Lower lobe of right lung (tissue), 2 donors: ENCODE measurements around the gene TNPO1. TPM values are rescaled to one million over a fixed set of nuclear protein-coding genes. Genes with fewer than 3 reads are reported as not detected.

ENCODE experiments used
- ATAC-seq, 2 donors: fragments of 200-7000 bp; cut with Tn5 transposase; one replicate each; pipeline ENCODE4 v1.9.1; 2020 to 2022; ENCODE audit warnings: mild to moderate bottlenecking in 2 of 2, moderate library complexity in 2 of 2
- DNase-seq: peaks from one replicate; pipeline ENCODE4 v3.0.0-alpha.2; 2020
- H3K27ac ChIP-seq: fragments of 200-600 bp; one replicate; pipeline ENCODE4 v1.8.0; 2022
- H3K27me3 ChIP-seq: fragments of 200-600 bp; one replicate; pipeline ENCODE4 v1.8.0; 2022; ENCODE audit warnings: low read depth
- H3K36me3 ChIP-seq: fragments of 200-600 bp; one replicate; pipeline ENCODE4 v1.8.0; 2022; ENCODE audit warnings: mild to moderate bottlenecking
- H3K4me1 ChIP-seq: fragments of 200-600 bp; one replicate; pipeline ENCODE4 v1.8.0; 2022
- H3K4me3 ChIP-seq: fragments of 200-600 bp; one replicate; pipeline ENCODE4 v1.8.0; 2022; ENCODE audit warnings: mild to moderate bottlenecking
- H3K9me3 ChIP-seq: fragments of 200-600 bp; one replicate; pipeline ENCODE4 v1.8.0; 2022
- intact Hi-C: fragments of 100-400 bp; cut with DNase I; formaldehyde crosslinking; loops from one replicate; pipeline ENCODE4 v1.11.0; 2022
- total RNA-seq: library from RNA; stranded (reverse); fragmentation: NEBNext Ultra II Directional; extraction: Animal tissue kit (Norgen Biotek cat#: 25700); gene quantifications from one replicate; pipeline ENCODE4 v1.2.1, GENCODE V29; 2021
- TF ChIP-seq, protein P1 (sequence below): fragments of 200-600 bp; IDR thresholded peaks from one replicate; pipeline ENCODE4 v1.8.0; 2022; ENCODE audit warnings: antibody characterized with exemption, mild to moderate bottlenecking
- donor health status: DM: no; HTN: yes; CAD: no; lungs with severe emphysema.

The TNPO1 gene
- total RNA-seq, 1 donor from 2014 or later = 100 TPM

DNA sequence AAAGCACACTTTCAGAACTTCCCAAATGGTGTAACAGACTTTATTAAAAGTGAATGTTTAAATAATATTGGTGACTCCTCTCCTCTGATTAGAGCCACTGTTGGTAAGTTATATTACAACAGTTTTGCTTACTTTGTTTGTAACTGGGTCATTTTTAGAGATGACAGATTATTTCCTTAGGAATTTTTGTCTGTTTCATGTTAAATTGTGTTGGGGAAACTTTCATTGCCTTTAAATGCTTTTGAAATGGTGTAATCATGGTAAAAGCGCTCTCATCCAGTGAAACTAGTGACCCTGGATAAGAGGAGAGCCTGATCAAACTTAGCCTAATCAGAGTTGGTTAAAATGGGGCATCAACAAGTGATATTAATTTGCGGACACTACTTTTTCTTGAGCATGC is 39.4 kb downstream of the TNPO1 start:
- Histone ChIP-seq H3K36me3 (peaks cover 42% of the 10 kb centered on the region), H3K9me3 (no peaks in the 10 kb centered on the region), H3K4me3 (no peak overlapping the region), H3K27ac (no peak overlapping the region), H3K4me1 (peaks cover 57% of the 10 kb centered on the region), H3K27me3 (no peaks in the 10 kb centered on the region)
- no peak for DNase-seq
- TF ChIP-seq, protein P1, sequence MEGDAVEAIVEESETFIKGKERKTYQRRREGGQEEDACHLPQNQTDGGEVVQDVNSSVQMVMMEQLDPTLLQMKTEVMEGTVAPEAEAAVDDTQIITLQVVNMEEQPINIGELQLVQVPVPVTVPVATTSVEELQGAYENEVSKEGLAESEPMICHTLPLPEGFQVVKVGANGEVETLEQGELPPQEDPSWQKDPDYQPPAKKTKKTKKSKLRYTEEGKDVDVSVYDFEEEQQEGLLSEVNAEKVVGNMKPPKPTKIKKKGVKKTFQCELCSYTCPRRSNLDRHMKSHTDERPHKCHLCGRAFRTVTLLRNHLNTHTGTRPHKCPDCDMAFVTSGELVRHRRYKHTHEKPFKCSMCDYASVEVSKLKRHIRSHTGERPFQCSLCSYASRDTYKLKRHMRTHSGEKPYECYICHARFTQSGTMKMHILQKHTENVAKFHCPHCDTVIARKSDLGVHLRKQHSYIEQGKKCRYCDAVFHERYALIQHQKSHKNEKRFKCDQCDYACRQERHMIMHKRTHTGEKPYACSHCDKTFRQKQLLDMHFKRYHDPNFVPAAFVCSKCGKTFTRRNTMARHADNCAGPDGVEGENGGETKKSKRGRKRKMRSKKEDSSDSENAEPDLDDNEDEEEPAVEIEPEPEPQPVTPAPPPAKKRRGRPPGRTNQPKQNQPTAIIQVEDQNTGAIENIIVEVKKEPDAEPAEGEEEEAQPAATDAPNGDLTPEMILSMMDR = no peak
- intact Hi-C loops = no loop called here
- ATAC-seq = no peak

DNA sequence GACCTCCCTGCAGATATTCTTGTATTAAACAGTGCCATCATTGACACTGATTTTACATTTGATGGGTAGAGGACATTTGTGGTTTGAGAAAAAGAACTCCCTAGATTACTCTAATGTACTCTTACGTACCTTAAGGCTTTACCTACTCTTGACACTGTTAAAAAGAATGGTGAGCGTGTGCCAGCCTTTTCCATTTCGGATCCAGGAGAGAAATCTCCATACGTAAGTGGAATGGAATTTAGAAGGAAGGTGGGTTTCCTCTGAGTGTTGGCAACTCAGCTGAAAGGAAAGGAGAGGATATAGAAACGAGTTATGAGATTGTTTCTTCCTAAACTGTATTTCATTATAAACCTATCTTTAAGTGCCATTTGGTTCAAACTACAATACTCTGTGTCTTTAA is 40.9 kb downstream of the TNPO1 start:
- Histone ChIP-seq H3K27me3 (no peaks in the 10 kb centered on the region), H3K4me1 (peaks cover 41% of the 10 kb centered on the region), H3K27ac (no peak overlapping the region), H3K9me3 (no peaks in the 10 kb centered on the region), H3K36me3 (peaks cover 52% of the 10 kb centered on the region), H3K4me3 (no peak overlapping the region)
- no peak for ATAC-seq
- intact Hi-C loops = no loop called here
- TF ChIP-seq, protein P1 = no peak
- no peak for DNase-seq

DNA sequence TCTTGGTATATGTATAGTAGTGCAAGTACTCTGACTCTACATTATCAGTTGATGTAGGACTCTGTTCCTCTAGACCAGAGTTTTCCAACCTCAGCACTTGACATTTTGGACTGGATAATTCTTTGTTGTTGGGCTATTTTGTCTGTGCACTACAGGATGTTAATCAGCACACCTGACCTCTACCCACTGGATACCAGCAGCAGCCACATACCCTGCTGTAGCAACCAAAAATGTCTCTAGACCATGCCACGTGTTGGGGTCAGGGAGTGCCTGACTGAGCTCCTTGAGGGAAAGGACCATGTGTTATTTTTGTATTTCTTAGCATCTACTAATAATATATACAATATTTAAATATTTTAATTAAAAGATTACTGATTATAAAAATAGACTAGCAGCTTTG is 42.7 kb downstream of the TNPO1 start:
- Histone ChIP-seq H3K36me3 (peaks cover 68% of the 10 kb centered on the region), H3K27me3 (no peaks in the 10 kb centered on the region), H3K4me3 (no peak overlapping the region), H3K27ac (no peak overlapping the region), H3K9me3 (no peaks in the 10 kb centered on the region), H3K4me1 (peaks cover 27% of the 10 kb centered on the region)
- ATAC-seq (no peak), DNase-seq (no peak)
- TF ChIP-seq, protein P1 = no peak
- intact Hi-C loops = no loop called here

DNA sequence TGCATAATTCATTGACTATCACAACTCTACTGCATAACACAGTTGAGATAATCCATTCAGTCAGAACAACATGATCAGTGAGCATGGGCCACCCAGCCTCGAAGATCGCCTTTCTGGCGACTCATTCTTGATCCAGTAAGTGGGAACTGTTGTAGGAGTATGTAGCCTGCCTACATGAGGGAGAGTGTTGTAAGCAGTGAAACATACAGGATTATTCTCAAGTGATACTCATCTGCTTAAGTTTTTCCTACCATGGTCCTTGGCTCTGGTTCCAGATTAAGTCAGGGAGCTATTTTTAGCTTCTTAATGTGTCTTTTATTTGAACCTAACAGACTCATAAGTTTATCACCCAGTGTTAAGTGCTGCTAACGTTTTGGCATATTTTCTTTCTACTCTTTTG is 44.0 kb downstream of the TNPO1 start:
- no peak for DNase-seq
- H3K4me3 ChIP-seq = no peak overlapping the region
- no peak overlapping the region for H3K27ac ChIP-seq
- H3K36me3 ChIP-seq = peaks cover 75% of the 10 kb centered on the region
- H3K4me1 ChIP-seq = peaks cover 19% of the 10 kb centered on the region
- H3K27me3 ChIP-seq = no peaks in the 10 kb centered on the region
- intact Hi-C loops = no loop called here
- ATAC-seq = peak in 1 of 2 donors; percentile 11
- H3K9me3 ChIP-seq = no peaks in the 10 kb centered on the region
- TF ChIP-seq, protein P1 = no peak

DNA sequence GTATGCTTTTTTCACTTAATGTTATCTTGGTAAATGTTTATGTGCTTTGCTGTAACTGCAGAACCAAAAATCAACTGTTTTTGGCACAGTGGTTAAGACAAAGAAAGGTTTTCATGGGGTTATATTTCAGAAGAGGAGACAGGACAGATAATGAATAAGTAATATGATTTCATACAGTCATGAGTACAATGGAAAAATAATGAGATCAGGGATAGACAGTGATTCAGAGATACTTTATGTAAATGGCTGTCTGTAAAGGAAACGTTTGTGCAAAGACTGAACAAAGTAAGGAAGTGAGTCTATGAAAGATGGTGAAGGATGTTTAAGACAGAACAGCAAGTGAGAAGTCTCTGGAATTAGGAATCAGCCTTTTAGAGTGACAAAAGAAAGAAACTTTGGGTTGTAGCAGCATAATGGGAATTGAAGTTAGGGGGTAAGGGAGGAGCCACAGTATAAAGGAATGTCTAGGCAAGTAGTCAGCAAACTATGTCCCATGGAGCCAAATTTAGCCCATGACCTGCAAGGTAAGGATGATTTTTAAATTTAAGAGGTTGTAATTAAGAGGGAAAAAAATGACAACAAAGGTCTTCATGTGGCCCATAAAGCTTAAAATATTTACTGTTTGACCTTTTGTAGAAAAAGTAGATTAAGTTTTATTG is 55.0 kb downstream of the TNPO1 start:
- ATAC-seq (no peak), DNase-seq (no peak)
- intact Hi-C loops = no loop called here
- Histone ChIP-seq H3K4me3 (no peak overlapping the region), H3K27me3 (no peaks in the 10 kb centered on the region), H3K4me1 (peaks cover 7% of the 10 kb centered on the region), H3K36me3 (peaks cover 95% of the 10 kb centered on the region), H3K9me3 (no peaks in the 10 kb centered on the region), H3K27ac (no peak overlapping the region)
- TF ChIP-seq, protein P1 = no peak
